ENCODE results near the gene IGFL4. TPM values are rescaled to one million over a fixed set of nuclear protein-coding genes. Genes with fewer than 3 reads are reported as not detected.

IGFL4 gene
- total and polyA plus RNA-seq, 2 of the 4 experiments (the other 2 are of a cell fraction), result not detected

- H2BK120ac ChIP-seq (ENCODE audit: low read depth, low read length), result no peak overlapping the region
- CTCF ChIA-PET, result no interaction called here
- no TSS peak for BruUV-seq (replicated peaks)
- peaks cover 3% of the 10 kb centered on the region; the same call in 1 of the 2 replicates for H3K9me1 ChIP-seq (ENCODE audit: insufficient read depth, low read length)
- no peak overlapping the region for H2AK5ac ChIP-seq (ENCODE audit: low read depth, low read length)
- H2BK15ac ChIP-seq (ENCODE audit: low read depth, low read length), result no peak overlapping the region
- H4K8ac ChIP-seq (ENCODE audit: low read depth in 2 of 2, low read length in 2 of 2), result no peak overlapping the region
- intact Hi-C loops (cut with micrococcal nuclease) (no loop called here), in situ Hi-C loops (cut with MboI; ENCODE audit: low sequenced_read_pairs) (no loop called here), dilution Hi-C loops (cut with HindIII; ENCODE audit: low sequenced_read_pairs, unreplicated experiment) (no loop called here)
- H3K56ac ChIP-seq (ENCODE audit: extremely low read depth, insufficient read depth, low read length), result no peak overlapping the region
- no peak overlapping the region for H3K4me3 ChIP-seq (ENCODE audit: insufficient read depth, low read depth, low read length)
- H3K4me1 ChIP-seq (ENCODE audit: control insufficient read depth, insufficient read depth, low read length), result peaks cover 7% of the 10 kb centered on the region; the same call in 1 of the 2 replicates
- H3K18ac ChIP-seq (ENCODE audit: low read depth, low read length), result no peak overlapping the region
- H3K14ac ChIP-seq (replicated peaks; ENCODE audit: low read depth, low read length), result no peak overlapping the region
- H3K9me3 ChIP-seq (ENCODE audit: control insufficient read depth, insufficient read depth, low read length), result no peaks in the 10 kb centered on the region
- no peak overlapping the region for H3K4me2 ChIP-seq (ENCODE audit: low read depth, low read length)
- no CpG with 5 or more reads among the region's 13 CpGs for WGBS, 2 experiments (ENCODE audit: extremely low coverage in 2 of 2, insufficient read length in 1 of 2)
- no peak overlapping the region for H3K4ac ChIP-seq (ENCODE audit: low read depth, low read length)
- H2BK20ac ChIP-seq (ENCODE audit: low read depth, low read length), result no peak overlapping the region
- H4K5ac ChIP-seq (ENCODE audit: low read depth, low read length), result no peak overlapping the region
- no peak for TF ChIP-seq MAFK (IDR thresholded peaks at IDR 0.05; ENCODE audit: low read depth, low read length)
- TF ChIP-seq ELK1 (IDR thresholded peaks at IDR 0.05; ENCODE audit: borderline replicate concordance, low read depth, low read length), result no peak
- TF ChIP-seq RFX5 (IDR thresholded peaks at IDR 0.05; ENCODE audit: low read depth, low read length), result no peak
- no peak for TF ChIP-seq USF2 (IDR thresholded peaks at IDR 0.05; ENCODE audit: low read depth, low read length)
- no peak for TF ChIP-seq MXI1 (IDR thresholded peaks at IDR 0.05; ENCODE audit: borderline replicate concordance, low read depth, low read length)
- TF ChIP-seq MAZ (IDR thresholded peaks at IDR 0.05; ENCODE audit: borderline replicate concordance, low read depth, low read length), result no peak
- peaks cover 18% of the 10 kb centered on the region for H3K27me3 ChIP-seq (ENCODE audit: control insufficient read depth, insufficient read depth, low read length)
- no peaks in the 10 kb centered on the region for H3K36me3 ChIP-seq (ENCODE audit: control insufficient read depth, insufficient read depth, low read length)
- no peak overlapping the region for H2AFZ ChIP-seq (replicated peaks; ENCODE audit: low read length, poor library complexity)
- no peak overlapping the region for H4K91ac ChIP-seq (ENCODE audit: insufficient read depth, low read depth, low read length)
- H2AK9ac ChIP-seq (replicated peaks; ENCODE audit: low read depth, low read length, poor library complexity), result no peak overlapping the region
- peaks cover 21% of the 10 kb centered on the region for H4K20me1 ChIP-seq (ENCODE audit: insufficient read depth, low read length)
- H3K79me1 ChIP-seq (ENCODE audit: low read depth in 1 of 2, low read length in 2 of 2), result no peaks in the 10 kb centered on the region
- POLR2A ChIA-PET (ENCODE audit: unreplicated experiment), result no interaction called here
- ATAC-seq (ENCODE audit: low read depth) (no peak), DNase-seq (no peak)
- no peak overlapping the region for H3K23ac ChIP-seq (ENCODE audit: low read depth, low read length)
- no peak overlapping the region for H3K27ac ChIP-seq (ENCODE audit: insufficient read depth, low read length)
- H2BK5ac ChIP-seq (ENCODE audit: low read depth, low read length, poor library complexity, severe bottlenecking), result no peak overlapping the region
- H3K9ac ChIP-seq (ENCODE audit: low read depth, low read length), result no peak overlapping the region
These were observed 21.5 kb downstream of the IGFL4 start for GRCh38 chr19:46019270-46019669.
